CD4-positive, alpha-beta T cell treated with Interleukin-6 for 4 hours (primary cell): ENCODE results near the gene FHIT.

ENCODE experiments used
- DNase-seq: peaks from one replicate; pipeline ENCODE4 v3.0.0-alpha.2; 2020; ENCODE audit warnings: mixed read lengths

Gene FHIT

DNA sequence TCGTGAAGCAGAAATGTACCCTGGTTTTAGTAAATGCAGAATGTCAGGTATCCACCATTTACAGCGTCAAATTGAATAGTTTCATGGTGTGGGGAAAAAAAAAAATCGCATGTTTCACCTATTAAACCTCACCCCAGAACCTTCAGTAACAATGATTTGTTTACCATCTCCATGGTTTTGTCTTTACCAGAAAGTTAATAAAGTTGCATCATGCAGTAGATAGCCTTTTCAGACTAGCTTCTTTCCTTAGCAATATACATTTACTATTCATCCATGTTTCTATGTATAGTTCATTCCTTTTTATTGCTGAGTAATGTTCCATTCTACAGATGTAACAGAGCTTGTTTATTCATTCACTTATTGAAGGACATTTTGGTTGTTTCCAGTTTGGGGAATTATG, 1066.1 kb downstream of the FHIT start:
- DNase-seq: no peak

DNA sequence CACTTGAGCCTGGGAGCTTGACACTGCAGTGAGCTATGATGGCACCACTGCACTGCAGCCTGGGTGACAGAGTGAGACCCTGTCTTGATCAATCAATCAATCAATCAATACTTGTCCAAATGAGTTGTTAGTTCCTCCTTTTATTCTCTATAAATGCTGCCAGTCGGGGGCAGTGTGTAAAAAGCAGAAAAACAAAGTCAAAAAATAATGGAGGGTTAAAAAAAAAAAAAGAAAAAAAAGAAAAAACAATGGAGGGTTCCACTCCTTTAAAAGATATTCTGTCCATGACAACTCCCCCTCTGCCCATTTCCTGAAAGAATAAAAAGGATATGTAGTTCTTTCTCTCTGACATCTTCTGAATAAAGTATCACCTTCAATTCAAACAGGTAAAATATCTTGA, 1068.6 kb downstream of the FHIT start:
- no peak for DNase-seq

GRCh38 chr3:60178931-60179653, 1072.2 kb downstream of the FHIT start:
- no peak for DNase-seq

- no peak for DNase-seq
Measured at GRCh38 chr3:60177726-60178125, 1073.5 kb downstream of the FHIT start.

GRCh38 chr3:60176614-60177013, 1074.6 kb downstream of the FHIT start:
- DNase-seq: no peak

DNA sequence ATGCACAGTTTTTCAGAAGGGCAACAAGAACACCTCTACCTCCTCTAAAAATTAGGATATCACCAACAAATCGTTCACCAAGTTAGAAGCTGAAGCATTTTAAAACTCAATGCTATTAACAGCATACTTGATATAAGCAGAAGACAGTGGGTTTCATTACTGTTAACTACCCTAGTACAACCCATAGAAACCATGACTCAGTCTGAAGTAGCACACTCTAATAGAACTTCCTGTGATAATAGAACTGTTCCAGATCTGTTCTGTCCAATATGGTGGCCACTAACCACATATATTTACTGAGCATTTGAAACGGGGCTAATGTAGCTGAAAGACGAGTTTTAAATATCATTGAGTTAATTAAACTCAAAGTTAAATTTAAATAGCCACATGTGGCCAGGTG, 1075.6 kb downstream of the FHIT start:
- DNase-seq: no peak

GRCh38 chr3:60169755-60170154, 1081.5 kb downstream of the FHIT start:
- DNase-seq: no peak

- DNase-seq: no peak
Measured at GRCh38 chr3:60167186-60167585, 1084.1 kb downstream of the FHIT start.

- no peak for DNase-seq
Measured at GRCh38 chr3:60160822-60161748, 1090.2 kb downstream of the FHIT start.

DNA sequence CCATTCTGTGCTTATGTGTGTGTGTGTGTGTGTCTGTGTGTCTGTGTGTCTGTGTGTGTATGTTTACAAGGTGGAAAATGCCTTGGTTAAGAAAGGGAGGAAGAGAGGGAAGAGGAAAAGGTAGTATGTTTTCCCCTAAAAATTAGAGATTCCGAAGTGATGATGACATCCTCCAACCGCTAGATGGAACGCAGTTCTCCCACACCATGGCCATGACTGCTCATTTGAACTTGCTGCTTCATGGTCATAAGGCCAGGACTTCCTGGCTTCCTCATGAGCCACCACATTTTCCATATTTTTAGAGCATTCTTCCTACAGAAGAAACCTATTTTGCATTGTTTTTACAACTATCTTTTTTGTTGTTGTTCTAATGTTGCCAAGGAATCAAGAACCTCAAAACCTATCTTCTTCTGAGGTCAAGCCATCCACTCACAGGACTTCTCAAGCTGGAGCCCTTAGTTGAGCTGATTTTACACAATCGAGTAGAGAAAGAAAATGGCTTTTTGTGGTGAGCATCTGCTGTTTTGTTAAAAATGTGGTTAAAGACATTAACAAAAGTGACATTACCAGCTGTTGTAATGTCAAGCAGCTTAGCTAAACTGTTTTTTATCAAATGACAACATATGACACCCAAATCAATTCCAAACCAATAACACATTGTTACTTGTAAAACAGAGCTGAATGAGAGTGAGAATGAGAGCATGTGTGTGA, 1091.0 kb downstream of the FHIT start:
- no peak for DNase-seq

GRCh38 chr3:60158035-60158434, 1093.2 kb downstream of the FHIT start:
- DNase-seq: no peak

DNA sequence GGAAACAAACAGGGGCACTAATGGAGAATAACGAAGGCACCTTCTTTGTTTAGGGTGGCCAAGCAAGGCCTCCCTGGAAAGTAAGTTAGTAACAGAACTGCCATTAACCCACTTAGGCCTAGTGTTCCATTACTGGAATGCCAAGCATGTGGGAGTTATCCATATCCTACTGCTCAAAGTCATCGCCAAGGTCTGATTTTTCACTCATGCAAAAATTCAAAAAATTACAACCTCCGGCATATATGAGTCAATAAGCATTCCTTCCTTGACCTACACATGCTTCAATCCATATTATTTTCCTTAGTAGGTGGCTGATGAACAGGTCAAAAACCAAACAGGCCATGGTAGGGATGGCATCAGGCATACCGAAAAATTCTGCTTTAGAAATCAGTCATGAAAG, 1097.2 kb downstream of the FHIT start:
- no peak for DNase-seq

- no peak for DNase-seq
Measured at GRCh38 chr3:60153221-60153999, 1097.8 kb downstream of the FHIT start.

GRCh38 chr3:60149501-60149900, 1101.8 kb downstream of the FHIT start:
- DNase-seq: no peak

DNA sequence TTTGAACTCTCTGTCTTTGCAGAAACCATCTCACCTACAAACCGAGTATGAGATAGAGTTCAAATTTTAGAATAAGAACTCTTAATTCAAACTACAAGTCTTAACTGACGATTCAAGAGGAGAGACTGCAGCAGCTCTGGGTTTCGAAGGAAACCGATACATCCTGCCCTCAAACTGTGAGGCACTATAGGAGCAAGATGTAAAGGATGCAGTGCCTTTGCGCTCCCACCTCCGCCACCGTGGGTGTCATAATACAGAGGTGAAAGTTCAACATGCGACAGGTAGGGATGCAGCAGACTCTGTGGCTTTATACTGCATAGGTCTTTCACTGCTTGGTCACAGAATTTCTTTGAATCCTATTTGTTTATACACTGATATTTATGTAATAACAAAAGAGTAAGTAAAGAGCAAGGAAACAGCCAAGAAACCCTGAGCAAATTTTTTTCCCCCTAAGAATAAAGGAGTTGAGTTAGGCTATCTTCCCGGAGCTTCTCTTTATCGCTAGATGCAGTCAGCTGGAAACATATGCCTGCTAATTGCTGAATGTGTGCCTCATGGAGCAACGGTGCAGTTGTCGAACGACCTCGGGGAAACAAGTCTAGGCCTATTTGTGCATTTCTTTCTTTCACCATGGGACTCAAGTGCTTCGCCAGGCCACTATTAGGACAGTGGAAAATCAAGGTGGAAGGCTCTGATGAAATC, 1103.9 kb downstream of the FHIT start:
- peak; percentile 37 for DNase-seq

DNA sequence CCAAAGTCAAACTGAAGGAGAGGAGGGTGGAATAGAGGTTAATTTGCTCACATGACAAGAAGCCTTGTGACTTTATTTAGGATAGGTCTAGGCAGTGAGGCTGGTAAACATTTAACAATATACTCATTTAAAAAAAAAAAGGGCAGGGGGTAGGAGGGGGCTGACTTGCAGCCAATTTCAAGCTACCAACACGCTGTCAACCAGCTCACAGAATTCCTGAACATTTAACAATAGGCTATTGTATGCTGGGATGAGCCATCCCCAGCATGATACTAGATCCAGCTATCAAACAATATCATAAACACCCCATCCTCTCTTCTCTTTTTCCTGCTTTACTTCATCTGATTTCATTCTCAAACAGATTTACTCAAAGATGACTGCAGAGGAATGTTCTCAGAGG, 1105.1 kb downstream of the FHIT start:
- no peak for DNase-seq

- no peak for DNase-seq
Measured at GRCh38 chr3:60144071-60144470, 1107.2 kb downstream of the FHIT start.

- DNase-seq: no peak
Measured at GRCh38 chr3:60142009-60142408, 1109.2 kb downstream of the FHIT start.

- DNase-seq: no peak
Measured at GRCh38 chr3:60140160-60140559, 1111.1 kb downstream of the FHIT start.

DNA sequence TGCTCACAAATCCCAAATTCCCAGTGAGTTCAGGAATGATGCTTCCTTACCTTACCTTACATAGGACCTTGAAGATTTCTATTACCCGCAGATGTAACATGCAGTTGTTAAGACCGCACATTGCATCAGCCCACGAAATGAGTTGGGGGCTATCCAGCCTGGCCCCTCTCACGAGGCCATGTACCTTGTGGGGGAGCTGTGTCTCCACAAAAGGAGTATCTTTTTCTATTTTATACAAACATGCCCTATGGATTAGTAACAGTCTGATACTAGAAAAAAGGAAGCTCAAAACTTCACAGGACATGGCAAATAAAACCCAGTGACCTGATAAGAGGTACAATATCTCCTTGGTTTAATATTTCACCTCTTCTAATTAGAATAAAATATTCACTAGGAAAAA, 1114.7 kb downstream of the FHIT start:
- DNase-seq: no peak

DNA sequence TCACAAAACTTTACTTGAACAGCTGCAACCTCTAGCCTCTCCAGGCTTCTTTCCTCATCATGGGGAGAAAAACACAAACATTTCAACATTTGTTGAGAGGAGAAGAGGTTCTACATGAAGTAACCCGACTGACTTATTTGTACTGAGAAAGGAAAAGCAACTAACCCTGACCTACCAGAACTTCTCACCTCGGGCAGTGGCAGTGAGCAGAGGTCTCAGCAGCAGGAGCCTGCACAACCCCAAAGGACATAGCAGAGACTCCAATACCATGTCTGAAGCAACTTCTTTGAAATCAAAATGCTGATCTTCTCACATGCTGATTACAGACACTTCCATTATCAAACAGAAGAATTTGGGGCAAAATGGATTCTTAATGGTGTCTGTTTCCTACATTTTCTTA, 1115.8 kb downstream of the FHIT start:
- DNase-seq: no peak
